ENCODE results near the gene GPX5.

Gene GPX5

GRCh38 chr6:28534875-28535274 is 9.2 kb downstream of the GPX5 start:
- H3K4me3 ChIP-seq (ENCODE audit: low read length) = no peak overlapping the region
- no peak for DNase-seq (ENCODE audit: low read depth)
- TF ChIP-seq CTCF (conservative IDR thresholded peaks at IDR 0.05; ENCODE audit: low read length) = no peak

- TF ChIP-seq CTCF (conservative IDR thresholded peaks at IDR 0.05; ENCODE audit: low read length) = no peak
- DNase-seq (ENCODE audit: low read depth) = no peak
- H3K4me3 ChIP-seq (ENCODE audit: low read length) = no peak overlapping the region
Measured at GRCh38 chr6:28537065-28537464, 11.4 kb downstream of the GPX5 start.

- H3K4me3 ChIP-seq (ENCODE audit: low read length) = no peak overlapping the region
- TF ChIP-seq CTCF (conservative IDR thresholded peaks at IDR 0.05; ENCODE audit: low read length) = no peak
- DNase-seq (ENCODE audit: low read depth) = no peak
Measured at GRCh38 chr6:28537509-28538140, 11.9 kb downstream of the GPX5 start.

- no peak overlapping the region for H3K4me3 ChIP-seq (ENCODE audit: low read length)
- TF ChIP-seq CTCF (conservative IDR thresholded peaks at IDR 0.05; ENCODE audit: low read length) = no peak
Measured at GRCh38 chr6:28541996-28542395, 16.3 kb downstream of the GPX5 start.

GRCh38 chr6:28542440-28543296 is 17.0 kb downstream of the GPX5 start:
- 0 out of 2 replicates have a peak overlapping the region, but pooled peaks have one; percentile 13 for H3K4me3 ChIP-seq (ENCODE audit: low read length)
- peak; percentile 82 for DNase-seq (ENCODE audit: low read depth)
- TF ChIP-seq CTCF (conservative IDR thresholded peaks at IDR 0.05; ENCODE audit: low read length) = peak; percentile 41

More at GRCh38 chr6:28541996-28542395, 16.3 kb downstream of the GPX5 start:
- DNase-seq (ENCODE audit: low read depth) = no peak

- TF ChIP-seq CTCF (conservative IDR thresholded peaks at IDR 0.05; ENCODE audit: low read length) = no peak
- peak overlapping the region; percentile 26 for H3K4me3 ChIP-seq (ENCODE audit: low read length)
- no peak for DNase-seq (ENCODE audit: low read depth)
Measured at GRCh38 chr6:28543651-28544610, 18.2 kb downstream of the GPX5 start.
